Prostate gland (tissue), 2 donors: ENCODE data around the gene SMIM38. TPM values are rescaled to one million over a fixed set of nuclear protein-coding genes. Genes with fewer than 3 reads are reported as not detected.

Experiments used
- DNase-seq: peaks from one replicate; pipeline ENCODE4 v3.0.0-alpha.2; 2019; ENCODE audit warnings: low spot score
- H3K27ac ChIP-seq, 2 donors: fragments of 200-600 bp; sonication (generic); 2 replicates each; pipeline ENCODE4 v1.5.1; 2017 to 2019
- H3K27me3 ChIP-seq: fragments of 200-600 bp; sonication (generic); replicated peaks from 2 replicates; pipeline ENCODE4 v1.5.1; 2019; ENCODE audit not compliant: insufficient read depth
- H3K36me3 ChIP-seq, 2 donors: fragments of 200-600 bp; sonication (generic); 1 replicate in 1 of 2; 2 replicates in 1 of 2; pipeline versions ENCODE4 v1.5.1 to v1.8.1; 2017 to 2019
- H3K4me1 ChIP-seq: fragments of 200-600 bp; sonication (generic); replicated peaks from 2 replicates; pipeline ENCODE4 v1.5.1; 2019
- H3K4me3 ChIP-seq, 2 donors: fragments of 200-600 bp; sonication (generic); 2 replicates each; pipeline ENCODE4 v1.5.1; 2017 to 2019
- H3K9me3 ChIP-seq: fragments of 200-600 bp; sonication (generic); 2 replicates; pipeline ENCODE4 v1.5.1; 2017
- POLR2A ChIP-seq: fragments of 450-650 bp; IDR thresholded peaks from one replicate; pipeline ENCODE4 v1.6.1; 2016; ENCODE audit warnings: antibody characterized with exemption, mild to moderate bottlenecking
- POLR2AphosphoS5 ChIP-seq: sonication (generic); formaldehyde crosslinking; IDR thresholded peaks from one replicate; pipeline ENCODE4 v1.6.1; 2017; ENCODE audit warnings: antibody characterized with exemption
- WGBS: methylation state at CpG from one replicate; pipeline ENCODE4 v1.1.5; 2018; 5-methylcytosine and 5-hydroxymethylcytosine counted together
- intact Hi-C: fragments of 100-400 bp; cut with DNase I; formaldehyde crosslinking; loops from one replicate; pipeline ENCODE4 v1.14.2; 2022
- total RNA-seq, 2 donors: library from RNA; depleted of rRNA; stranded (reverse); fragments of >200 nt; gene quantifications; one replicate each; pipeline ENCODE4 v1.1.0, GENCODE V29; 2016
- TF ChIP-seq, protein P1 (sequence below), 4 experiments: fragments of 200-600 bp in 2 of 4; fragments of 450-650 bp in 2 of 4; sonication (generic) in 2 of 4; IDR thresholded peaks; 1 replicate in 3 of 4; 2 replicates in 1 of 4; pipeline ENCODE4 v1.5.1; 2016 to 2019; ENCODE audit warnings: antibody characterized with exemption in 4 of 4, mild to moderate bottlenecking in 2 of 4, moderate library complexity in 2 of 4

SMIM38 gene
- total RNA-seq, 2 donors from 2014 or later: 2.8 to 3.9 TPM

DNA sequence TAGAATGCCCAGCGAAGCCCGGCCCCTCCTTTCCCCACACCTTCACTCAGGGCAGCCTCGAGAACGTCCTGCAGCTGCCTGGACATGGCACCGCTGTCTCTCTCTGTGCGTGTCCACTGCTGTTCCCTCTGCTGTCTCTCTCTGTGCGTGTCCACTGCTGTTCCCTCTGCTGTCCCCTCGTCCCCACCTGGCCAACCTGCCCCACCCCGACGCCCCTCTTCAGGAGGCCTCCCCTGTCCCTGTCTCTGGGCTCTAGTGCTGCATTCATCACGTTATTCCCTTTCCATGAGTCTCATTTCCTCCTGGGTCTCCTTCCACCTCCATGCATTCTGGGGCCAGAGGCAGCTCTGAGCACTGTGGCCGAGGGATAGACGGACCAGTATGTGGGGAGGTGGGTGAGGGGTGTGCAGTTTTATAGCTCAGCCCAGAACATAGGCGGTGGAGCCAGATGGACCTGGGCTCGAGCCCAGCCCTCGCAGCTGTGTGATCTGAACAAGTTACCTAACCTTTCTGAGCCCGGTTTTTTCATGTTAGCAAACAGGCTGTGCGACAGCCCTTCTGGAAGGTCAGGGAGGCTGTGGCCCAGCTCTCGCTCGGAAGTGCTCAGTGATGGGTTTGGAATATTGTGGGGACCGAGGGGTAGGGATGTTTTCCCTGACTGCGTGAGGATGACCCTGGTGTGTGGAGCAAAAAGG is 41.9 kb upstream of the SMIM38 start:
- no peaks in the 10 kb centered on the region for H3K36me3 ChIP-seq
- H3K4me1 ChIP-seq: no peaks in the 10 kb centered on the region
- H3K27me3 ChIP-seq: no peaks in the 10 kb centered on the region
- TF ChIP-seq, protein P1, sequence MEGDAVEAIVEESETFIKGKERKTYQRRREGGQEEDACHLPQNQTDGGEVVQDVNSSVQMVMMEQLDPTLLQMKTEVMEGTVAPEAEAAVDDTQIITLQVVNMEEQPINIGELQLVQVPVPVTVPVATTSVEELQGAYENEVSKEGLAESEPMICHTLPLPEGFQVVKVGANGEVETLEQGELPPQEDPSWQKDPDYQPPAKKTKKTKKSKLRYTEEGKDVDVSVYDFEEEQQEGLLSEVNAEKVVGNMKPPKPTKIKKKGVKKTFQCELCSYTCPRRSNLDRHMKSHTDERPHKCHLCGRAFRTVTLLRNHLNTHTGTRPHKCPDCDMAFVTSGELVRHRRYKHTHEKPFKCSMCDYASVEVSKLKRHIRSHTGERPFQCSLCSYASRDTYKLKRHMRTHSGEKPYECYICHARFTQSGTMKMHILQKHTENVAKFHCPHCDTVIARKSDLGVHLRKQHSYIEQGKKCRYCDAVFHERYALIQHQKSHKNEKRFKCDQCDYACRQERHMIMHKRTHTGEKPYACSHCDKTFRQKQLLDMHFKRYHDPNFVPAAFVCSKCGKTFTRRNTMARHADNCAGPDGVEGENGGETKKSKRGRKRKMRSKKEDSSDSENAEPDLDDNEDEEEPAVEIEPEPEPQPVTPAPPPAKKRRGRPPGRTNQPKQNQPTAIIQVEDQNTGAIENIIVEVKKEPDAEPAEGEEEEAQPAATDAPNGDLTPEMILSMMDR (IDR thresholded peaks at IDR 0.05): no peak
- TF ChIP-seq POLR2AphosphoS5 (no peak), POLR2A (no peak)
- H3K27ac ChIP-seq: no peak overlapping the region
- intact Hi-C loops: no loop called here
- no peaks in the 10 kb centered on the region for H3K9me3 ChIP-seq
- H3K4me3 ChIP-seq: no peak overlapping the region
- no peak for DNase-seq
- 83% methylated on average over 22 of the region's 22 CpGs for WGBS

DNA sequence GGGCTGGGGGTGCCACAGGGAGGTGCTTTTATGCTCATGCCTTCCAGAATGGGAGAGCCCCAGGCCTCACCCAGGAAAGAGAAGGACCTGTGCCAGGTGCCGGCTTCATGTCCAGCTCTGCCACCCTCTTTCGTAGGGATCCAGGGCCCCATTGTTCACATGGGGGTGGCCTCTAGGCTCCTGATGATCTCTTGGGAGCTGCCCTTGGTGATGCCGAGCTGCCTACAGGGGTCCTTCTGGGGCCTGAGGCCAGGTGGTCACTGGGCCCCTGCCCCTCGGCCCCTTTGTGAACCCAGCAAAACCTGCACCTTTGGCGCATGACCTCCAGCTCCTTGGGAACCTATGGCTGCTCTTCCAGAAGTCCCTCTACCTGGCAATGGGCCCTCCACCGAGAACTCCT is 41.4 kb upstream of the SMIM38 start:
- Histone ChIP-seq H3K27me3 (no peaks in the 10 kb centered on the region), H3K4me3 (no peak overlapping the region), H3K36me3 (no peaks in the 10 kb centered on the region), H3K9me3 (no peaks in the 10 kb centered on the region), H3K4me1 (no peaks in the 10 kb centered on the region), H3K27ac (peak overlapping the region in 1 of 2 donors; percentile 38)
- intact Hi-C loops: no loop called here
- WGBS: 85% methylated on average over 6 of the region's 6 CpGs
- DNase-seq: no peak
- TF ChIP-seq POLR2AphosphoS5: no peak
- TF ChIP-seq, protein P1 (IDR thresholded peaks at IDR 0.05): no peak

DNA sequence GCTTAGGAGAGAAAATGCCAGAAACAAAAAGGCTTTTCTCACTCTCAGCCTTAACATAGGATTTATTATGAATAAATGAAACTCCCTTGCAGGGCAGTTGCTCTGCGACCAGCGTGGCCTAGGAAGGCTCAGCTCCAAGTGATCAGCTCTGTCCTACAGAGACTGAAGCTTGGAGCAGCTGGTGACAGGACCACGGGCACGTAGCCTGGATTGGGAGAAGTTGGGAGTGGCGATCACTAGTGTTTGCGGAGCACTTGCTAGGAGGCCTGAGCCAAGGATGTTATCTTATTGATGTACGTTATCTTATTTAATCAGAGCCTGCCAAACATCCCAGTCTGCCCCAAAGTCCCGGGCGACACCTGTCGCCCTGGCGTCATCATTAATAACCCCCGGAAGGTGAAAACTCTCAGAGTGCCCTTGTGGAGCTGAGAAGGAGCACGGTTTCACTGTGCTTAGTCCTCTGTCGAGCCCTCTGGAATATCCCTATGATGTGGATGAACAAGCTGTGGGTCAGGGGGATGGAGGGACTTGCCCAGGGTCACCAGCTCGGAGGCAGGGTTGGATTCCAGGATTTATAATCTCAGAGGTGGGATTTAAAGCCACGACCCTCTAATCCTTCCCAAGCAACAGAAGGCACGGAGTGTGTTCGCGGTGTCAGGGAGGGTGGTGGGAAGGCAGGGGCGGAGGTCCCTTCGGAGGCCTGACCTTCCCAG is 40.8 kb upstream of the SMIM38 start:
- no peaks in the 10 kb centered on the region for H3K4me1 ChIP-seq
- intact Hi-C loops: no loop called here
- no peaks in the 10 kb centered on the region for H3K27me3 ChIP-seq
- H3K27ac ChIP-seq: peak overlapping the region in 1 of 2 donors; percentile 38
- H3K36me3 ChIP-seq: no peaks in the 10 kb centered on the region
- TF ChIP-seq POLR2A: no peak
- TF ChIP-seq POLR2AphosphoS5: peak; percentile 27
- TF ChIP-seq, protein P1 (IDR thresholded peaks at IDR 0.05): no peak
- peak; percentile 60 for DNase-seq
- no peaks in the 10 kb centered on the region for H3K9me3 ChIP-seq
- no peak overlapping the region for H3K4me3 ChIP-seq
- 66% methylated on average over 21 of the region's 21 CpGs for WGBS

DNA sequence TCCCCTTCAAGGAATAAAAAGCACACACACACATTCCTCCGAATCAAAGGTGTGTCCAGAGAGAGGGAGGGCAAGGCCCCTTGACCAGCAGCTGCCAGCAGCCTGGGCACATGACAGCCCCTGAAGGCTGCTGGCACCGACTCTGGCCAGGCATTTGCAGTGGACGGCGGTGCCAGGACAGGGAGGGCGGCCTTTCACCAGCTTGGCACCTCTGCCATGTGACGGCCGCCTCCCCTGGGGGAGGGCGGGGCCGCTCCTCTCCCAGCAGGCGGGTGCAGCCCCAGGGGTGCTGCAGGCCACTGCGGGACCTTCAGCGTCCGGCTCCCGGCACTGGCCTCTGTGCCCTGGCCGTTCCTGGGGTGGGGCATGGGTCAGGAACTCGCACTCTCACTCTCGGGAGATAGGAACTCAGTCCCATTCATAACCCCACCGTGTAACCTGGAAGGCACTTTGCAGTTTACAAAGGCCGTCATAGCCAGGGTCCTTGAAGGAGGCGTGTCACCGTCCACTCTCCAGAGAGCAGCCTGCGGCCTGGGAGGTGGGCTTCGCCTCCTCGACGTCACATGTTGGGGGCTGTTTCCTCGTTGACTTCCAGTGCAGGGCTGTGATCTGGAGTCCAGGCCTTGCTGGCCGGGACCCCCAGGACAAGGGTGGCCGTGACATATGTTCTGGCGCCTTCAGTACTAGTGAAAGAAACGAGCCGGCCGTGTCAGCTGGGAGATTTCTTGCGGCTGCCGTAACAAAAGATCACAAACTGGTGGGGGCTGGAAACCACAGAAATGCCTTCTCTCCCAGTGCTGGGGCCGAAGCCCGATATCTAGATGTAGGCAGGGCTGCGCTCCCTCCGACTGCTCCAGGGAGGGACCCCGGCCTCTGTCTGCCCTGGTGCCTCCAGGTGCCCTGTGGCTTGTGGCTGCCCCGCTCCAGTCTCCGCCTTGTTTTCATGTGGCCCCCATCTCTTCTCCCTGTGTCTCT is 39.9 kb upstream of the SMIM38 start:
- Histone ChIP-seq H3K4me3 (no peak overlapping the region), H3K9me3 (no peaks in the 10 kb centered on the region), H3K27ac (peak overlapping the region in 1 of 2 donors; percentile 38), H3K27me3 (no peaks in the 10 kb centered on the region), H3K36me3 (no peaks in the 10 kb centered on the region), H3K4me1 (no peaks in the 10 kb centered on the region)
- 67% methylated on average over 41 of the region's 41 CpGs for WGBS
- peak; percentile 52 for DNase-seq
- intact Hi-C loops: no loop called here
- no peak for TF ChIP-seq POLR2A
- TF ChIP-seq, protein P1 (IDR thresholded peaks at IDR 0.05): no peak
- TF ChIP-seq POLR2AphosphoS5: peak; percentile 23
